Measurements from ENCODE around the gene ARHGAP28.

DNA sequence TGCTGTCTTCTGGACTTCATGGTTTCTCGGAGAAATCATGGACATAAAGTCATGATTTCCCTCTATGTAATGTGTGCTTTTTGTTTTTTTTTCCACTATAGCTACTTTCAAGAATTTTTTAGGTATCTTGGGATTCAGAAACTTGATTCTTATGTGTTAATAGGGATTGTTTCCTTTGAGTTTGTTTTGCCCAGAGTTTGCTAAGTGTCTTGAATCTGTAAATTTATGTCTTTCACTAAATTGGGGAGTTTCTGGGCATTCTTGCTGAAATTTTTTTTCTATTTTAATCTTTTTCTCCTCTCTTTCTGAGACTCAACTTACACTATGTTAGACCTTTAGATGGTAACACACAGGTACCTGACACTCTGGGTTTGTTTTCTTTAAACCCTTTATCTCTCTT, 205.3 kb downstream of the ARHGAP28 start:
- TF ChIP-seq POLR2A (IDR thresholded peaks at IDR 0.05; ENCODE audit: insufficient read depth in 1 of 2, low read depth in 2 of 2, low read length in 2 of 2) (no peak), NPAS2 (CRISPR knock-in tag; IDR thresholded peaks at IDR 0.05; ENCODE audit: borderline replicate concordance) (no peak)

All from HepG2 (cell line).